GM18505 (cell line): ENCODE measurements around the gene ANK3.

Experiments
- ATAC-seq: cut with Tn5 transposase; IDR thresholded peaks from one replicate; pipeline ENCODE4 v1.9.1; 2021; ENCODE audit not compliant: unreplicated experiment
- POLR2A ChIP-seq: IDR thresholded peaks from 4 replicates; pipeline ENCODE4 v1.6.1; 2011; ENCODE audit warnings: borderline replicate concordance; ENCODE audit not compliant: insufficient read depth, insufficient read length; ENCODE audit errors: extremely low read depth

The ANK3 gene

GRCh38 chr10:60338002-60338564 is 51.6 kb downstream of the ANK3 start:
- no peak for ATAC-seq
- TF ChIP-seq POLR2A = no peak

GRCh38 chr10:60336901-60337630 is 52.6 kb downstream of the ANK3 start:
- no peak for ATAC-seq
- no peak for TF ChIP-seq POLR2A

DNA sequence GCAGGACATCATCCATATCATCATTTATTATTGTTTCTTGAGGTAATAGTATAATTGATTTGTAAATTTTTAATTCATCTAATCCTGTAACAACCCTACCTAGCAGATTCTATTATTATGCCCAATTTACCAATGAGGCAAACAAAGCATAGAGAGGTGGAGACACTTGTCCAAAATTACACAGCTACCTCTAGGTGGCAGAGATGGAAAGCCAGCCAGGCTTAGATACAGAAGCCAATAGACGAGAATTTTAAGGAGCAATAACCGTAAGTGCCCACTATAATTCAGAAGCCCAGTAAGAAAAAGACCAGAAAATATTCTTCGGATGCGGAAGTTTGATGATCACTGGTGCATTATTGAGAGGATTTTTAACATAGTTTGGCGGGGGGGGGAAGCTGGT is 54.0 kb downstream of the ANK3 start:
- no peak for TF ChIP-seq POLR2A
- no peak for ATAC-seq

DNA sequence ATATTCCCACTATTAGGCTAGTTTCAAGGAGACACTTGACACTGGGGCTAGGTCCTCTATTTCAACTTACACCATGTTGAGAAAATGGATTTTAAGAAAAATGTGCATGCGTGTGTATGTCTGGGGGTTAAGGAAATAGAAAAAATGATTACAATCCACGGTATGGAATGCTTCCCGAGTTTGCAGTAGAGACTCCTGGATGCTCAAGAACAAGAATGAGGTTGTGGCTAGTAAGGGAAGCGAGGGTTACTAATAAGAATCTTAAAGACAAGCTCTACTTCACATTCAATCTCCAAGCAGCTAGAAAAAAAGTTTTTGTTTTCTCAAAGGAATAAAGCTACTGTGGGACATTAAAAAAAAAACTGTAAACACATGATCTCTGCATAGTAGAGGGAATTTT is 54.7 kb downstream of the ANK3 start:
- ATAC-seq = no peak
- TF ChIP-seq POLR2A = no peak

GRCh38 chr10:60332371-60332770 is 57.3 kb downstream of the ANK3 start:
- no peak for ATAC-seq
- TF ChIP-seq POLR2A = no peak

- ATAC-seq = no peak
- no peak for TF ChIP-seq POLR2A
Observed at GRCh38 chr10:60331886-60332285, 57.8 kb downstream of the ANK3 start.

- no peak for ATAC-seq
- TF ChIP-seq POLR2A = no peak
Observed at GRCh38 chr10:60323162-60323561, 66.5 kb downstream of the ANK3 start.

GRCh38 chr10:60320666-60321065 is 69.0 kb downstream of the ANK3 start:
- no peak for ATAC-seq
- no peak for TF ChIP-seq POLR2A

GRCh38 chr10:60316029-60316428 is 73.6 kb downstream of the ANK3 start:
- no peak for ATAC-seq
- no peak for TF ChIP-seq POLR2A

DNA sequence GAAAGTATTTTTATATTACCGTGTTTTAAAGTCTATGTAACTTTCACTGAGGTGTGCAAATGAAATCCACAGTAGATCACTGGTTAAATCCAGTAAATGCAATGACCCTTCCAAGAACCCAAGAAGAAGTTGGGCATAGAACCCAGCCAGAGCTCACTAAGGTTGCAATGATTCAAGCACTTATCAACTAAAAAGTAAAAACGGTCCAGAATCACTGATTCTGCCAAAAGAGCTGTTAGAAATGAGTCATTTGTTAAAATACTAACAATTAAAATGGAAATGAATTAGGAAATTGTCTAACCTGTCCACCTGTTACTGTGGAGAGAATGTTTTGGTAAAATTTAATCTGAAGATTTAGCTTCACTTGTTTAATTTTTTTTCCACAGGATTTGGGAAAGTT is 74.4 kb downstream of the ANK3 start:
- no peak for ATAC-seq
- TF ChIP-seq POLR2A = no peak

DNA sequence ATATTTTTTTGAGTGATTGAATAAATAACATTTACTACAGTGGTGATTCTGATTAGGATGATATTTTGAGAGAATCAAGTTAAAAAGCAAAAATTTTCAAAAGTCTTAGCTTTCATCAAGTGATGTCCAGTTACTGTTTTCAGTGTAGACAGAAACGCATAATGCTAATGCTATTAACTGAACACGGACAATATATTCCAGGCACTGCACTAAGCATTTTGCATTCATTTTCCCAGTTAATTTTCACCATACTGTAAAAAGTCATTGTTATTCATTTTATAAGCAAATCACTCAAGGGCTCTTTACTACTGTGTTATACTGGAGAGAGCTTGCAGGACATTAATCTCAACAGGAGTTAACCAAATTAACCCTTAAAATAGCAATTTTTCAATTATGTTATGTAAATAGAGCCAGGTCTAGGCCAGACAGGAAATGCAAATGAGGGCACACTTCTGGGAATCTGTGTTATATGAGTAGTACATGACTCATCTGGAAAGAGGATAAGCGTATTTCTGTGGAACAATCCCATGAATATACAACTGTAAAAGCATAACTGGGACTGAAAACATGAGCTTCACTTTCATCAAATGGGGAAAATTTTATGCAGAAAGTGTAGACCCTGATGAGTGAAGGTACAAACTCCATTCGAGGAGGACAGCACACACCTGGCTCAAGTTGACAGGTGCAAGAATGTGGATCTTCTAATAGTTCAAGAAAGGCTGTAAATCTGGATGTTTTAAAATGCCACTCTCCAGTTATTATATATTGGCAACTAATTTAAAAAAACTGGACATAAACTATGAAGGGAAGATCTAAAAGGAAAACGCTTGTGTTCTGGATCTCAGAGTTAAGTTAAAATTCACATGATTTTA is 75.4 kb downstream of the ANK3 start:
- ATAC-seq = no peak
- no peak for TF ChIP-seq POLR2A

GRCh38 chr10:60313589-60313952 is 76.1 kb downstream of the ANK3 start:
- no peak for ATAC-seq
- no peak for TF ChIP-seq POLR2A

DNA sequence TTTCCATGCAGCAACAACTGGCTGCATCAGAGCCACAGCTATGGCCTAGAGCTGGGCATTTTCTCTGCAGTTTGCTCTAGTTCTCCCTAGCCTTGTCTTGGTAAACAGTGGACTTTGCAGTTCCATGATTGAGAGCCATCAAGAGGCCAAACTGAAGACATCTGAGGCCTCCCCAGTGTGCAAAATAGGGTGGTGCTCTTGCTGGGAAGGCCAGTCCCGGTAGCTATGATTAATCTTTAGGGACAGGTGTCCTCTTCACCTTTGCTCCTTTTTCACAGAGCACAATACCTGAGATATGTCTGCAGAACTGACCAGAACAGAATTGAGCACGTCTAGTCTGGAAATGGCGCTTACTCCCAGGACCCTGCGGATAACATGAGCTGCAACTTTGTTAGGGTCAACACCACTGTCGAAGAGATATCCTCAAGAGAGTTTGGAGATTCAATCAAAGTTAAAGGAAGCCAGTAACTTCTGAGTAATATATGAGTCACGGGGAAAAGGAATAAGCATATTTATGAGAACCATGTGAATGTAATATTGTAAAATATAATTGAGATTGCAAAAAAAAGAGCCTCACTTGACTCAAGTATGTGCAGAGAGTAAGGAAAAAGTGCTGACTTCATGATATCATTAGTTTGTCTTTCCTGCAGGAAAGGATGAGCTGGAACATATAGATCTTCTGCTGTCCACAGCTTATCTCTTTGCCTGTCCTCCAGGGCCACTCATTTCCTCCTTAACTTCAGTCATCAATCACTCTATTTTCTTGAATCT is 76.7 kb downstream of the ANK3 start:
- TF ChIP-seq POLR2A = no peak
- no peak for ATAC-seq

DNA sequence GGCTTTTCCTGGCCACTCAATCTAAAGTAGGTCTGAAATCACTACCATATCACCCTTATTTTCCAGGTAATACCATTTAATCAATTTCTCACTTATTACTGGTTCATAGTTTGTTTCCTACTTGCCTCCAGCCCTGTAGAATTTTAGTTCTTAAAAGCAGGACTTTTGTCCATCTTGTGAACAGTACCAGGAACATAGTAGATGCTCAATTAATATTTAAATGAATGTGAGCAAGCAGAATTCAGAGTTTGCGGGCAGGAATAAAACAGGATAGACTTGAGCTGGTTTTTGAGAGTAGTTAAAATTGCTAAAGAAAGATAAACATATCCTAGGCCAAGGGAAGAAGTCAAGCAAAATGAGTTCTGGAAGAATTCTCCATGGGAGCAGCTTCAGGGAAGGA is 77.9 kb downstream of the ANK3 start:
- TF ChIP-seq POLR2A = no peak
- no peak for ATAC-seq

DNA sequence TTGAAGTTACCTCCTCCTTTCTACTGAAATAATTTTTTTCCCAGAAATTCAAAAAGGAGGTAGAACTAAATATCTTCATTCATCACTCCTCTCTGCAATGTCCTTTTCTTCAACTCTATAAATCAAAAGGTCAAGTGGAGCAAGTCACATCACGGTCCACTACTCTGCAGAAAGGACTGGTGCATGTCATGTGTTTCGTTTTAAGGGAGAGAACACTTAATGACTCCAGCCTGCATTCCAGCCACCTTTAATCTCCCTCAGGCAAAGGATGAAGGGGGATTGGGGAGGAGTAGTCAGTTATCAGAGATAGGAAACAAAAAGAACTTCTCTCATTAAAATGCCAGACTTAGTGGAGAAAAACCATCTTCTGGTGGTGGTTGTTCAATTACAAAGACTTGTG is 78.9 kb downstream of the ANK3 start:
- TF ChIP-seq POLR2A = no peak
- no peak for ATAC-seq
